ENCODE results near the gene STRIP1.

DNA sequence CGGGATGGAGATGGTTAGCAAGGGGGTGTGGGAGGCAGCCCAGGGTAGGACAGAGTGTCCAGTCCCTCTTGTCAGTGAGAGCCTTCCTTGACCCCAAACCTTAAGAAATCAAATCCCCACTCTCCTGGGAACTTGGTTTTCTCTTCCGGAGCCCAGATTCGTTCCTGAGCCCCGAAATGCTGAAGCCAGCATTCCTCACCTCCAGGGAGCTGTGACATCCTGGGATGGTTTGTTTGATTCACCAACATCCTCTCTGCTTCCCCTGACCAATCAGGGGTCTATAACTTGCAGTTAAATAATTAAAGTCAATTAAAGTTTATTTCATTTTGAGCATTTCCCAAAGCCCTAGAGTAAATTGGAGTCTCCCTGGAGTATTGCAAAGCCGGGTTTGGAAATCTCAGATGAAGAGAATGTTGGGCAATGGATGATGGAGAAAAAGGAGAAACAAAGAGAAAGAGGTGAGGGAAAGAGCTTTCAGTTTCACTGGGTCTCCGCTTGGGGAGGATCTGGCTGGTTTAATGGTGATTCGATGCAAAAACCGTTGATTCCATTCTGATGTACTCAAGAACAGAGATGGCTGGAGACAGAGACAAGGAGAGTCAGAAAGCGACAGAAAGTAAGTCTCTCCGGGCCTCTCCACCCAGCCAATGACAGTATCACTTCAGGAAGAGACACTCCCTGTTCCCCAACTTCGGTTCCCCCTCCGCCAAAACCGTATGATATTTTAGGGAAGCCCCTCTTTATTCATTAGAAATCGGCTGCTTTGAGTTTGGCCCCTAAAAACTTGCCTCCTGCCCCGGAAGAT, 48.8 kb downstream of the STRIP1 start:
- TF ChIP-seq, protein P1, sequence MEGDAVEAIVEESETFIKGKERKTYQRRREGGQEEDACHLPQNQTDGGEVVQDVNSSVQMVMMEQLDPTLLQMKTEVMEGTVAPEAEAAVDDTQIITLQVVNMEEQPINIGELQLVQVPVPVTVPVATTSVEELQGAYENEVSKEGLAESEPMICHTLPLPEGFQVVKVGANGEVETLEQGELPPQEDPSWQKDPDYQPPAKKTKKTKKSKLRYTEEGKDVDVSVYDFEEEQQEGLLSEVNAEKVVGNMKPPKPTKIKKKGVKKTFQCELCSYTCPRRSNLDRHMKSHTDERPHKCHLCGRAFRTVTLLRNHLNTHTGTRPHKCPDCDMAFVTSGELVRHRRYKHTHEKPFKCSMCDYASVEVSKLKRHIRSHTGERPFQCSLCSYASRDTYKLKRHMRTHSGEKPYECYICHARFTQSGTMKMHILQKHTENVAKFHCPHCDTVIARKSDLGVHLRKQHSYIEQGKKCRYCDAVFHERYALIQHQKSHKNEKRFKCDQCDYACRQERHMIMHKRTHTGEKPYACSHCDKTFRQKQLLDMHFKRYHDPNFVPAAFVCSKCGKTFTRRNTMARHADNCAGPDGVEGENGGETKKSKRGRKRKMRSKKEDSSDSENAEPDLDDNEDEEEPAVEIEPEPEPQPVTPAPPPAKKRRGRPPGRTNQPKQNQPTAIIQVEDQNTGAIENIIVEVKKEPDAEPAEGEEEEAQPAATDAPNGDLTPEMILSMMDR (conservative IDR thresholded peaks at IDR 0.05 in 1 of 2, IDR thresholded peaks at IDR 0.05 in 1 of 2; ENCODE audit: low read depth in 1 of 2, low read length in 2 of 2), result no peak
- no peak for TF ChIP-seq EZH2 (IDR thresholded peaks at IDR 0.05; ENCODE audit: low read length, missing control alignments)

Measured in fibroblast of lung (primary cell).